Measurements from ENCODE around the gene MRPL55.

MRPL55 gene

GRCh38 chr1:228098323-228098931 lies 10.7 kb downstream of the MRPL55 start:
- DNase-seq, result no peak

- no peak for DNase-seq
Measured at GRCh38 chr1:228097333-228098081, 11.6 kb downstream of the MRPL55 start.

GRCh38 chr1:228096416-228097332 lies 12.4 kb downstream of the MRPL55 start:
- DNase-seq, result no peak

- DNase-seq, result no peak
Measured at GRCh38 chr1:228095938-228096337, 13.2 kb downstream of the MRPL55 start.

GRCh38 chr1:228095161-228095560 lies 13.9 kb downstream of the MRPL55 start:
- no peak for DNase-seq

GRCh38 chr1:228094432-228095016 lies 14.6 kb downstream of the MRPL55 start:
- DNase-seq, result no peak

GRCh38 chr1:228093050-228093906 lies 15.8 kb downstream of the MRPL55 start:
- DNase-seq, result no peak

GRCh38 chr1:228092342-228093049 lies 16.6 kb downstream of the MRPL55 start:
- DNase-seq, result no peak

GRCh38 chr1:228091084-228091483 lies 18.0 kb downstream of the MRPL55 start:
- DNase-seq, result no peak

- DNase-seq, result no peak
Measured at GRCh38 chr1:228090613-228091081, 18.5 kb downstream of the MRPL55 start.

- no peak for DNase-seq
Measured at GRCh38 chr1:228089519-228090380, 19.3 kb downstream of the MRPL55 start.

GRCh38 chr1:228088586-228089498 lies 20.3 kb downstream of the MRPL55 start:
- DNase-seq, result no peak

GRCh38 chr1:228087771-228088251 lies 21.3 kb downstream of the MRPL55 start:
- DNase-seq, result no peak

GRCh38 chr1:228085287-228085951 lies 23.7 kb downstream of the MRPL55 start:
- no peak for DNase-seq

- DNase-seq, result no peak
Measured at GRCh38 chr1:228084797-228085196, 24.3 kb downstream of the MRPL55 start.

- DNase-seq, result no peak
Measured at GRCh38 chr1:228084325-228084724, 24.8 kb downstream of the MRPL55 start.

- no peak for DNase-seq
Measured at GRCh38 chr1:228083871-228084278, 25.2 kb downstream of the MRPL55 start.
